ENCODE data around the gene CACNG4. TPM values are rescaled to one million over a fixed set of nuclear protein-coding genes. Genes with fewer than 3 reads are reported as not detected.
"Not testable (repeated sequence)": the region's sequence is repeated elsewhere in the genome, so short reads cannot be mapped to it uniquely, and the experiment has no call there.

CACNG4 gene
- total RNA-seq, 1 experiment from 2014 or later, result 2.4 TPM

DNA sequence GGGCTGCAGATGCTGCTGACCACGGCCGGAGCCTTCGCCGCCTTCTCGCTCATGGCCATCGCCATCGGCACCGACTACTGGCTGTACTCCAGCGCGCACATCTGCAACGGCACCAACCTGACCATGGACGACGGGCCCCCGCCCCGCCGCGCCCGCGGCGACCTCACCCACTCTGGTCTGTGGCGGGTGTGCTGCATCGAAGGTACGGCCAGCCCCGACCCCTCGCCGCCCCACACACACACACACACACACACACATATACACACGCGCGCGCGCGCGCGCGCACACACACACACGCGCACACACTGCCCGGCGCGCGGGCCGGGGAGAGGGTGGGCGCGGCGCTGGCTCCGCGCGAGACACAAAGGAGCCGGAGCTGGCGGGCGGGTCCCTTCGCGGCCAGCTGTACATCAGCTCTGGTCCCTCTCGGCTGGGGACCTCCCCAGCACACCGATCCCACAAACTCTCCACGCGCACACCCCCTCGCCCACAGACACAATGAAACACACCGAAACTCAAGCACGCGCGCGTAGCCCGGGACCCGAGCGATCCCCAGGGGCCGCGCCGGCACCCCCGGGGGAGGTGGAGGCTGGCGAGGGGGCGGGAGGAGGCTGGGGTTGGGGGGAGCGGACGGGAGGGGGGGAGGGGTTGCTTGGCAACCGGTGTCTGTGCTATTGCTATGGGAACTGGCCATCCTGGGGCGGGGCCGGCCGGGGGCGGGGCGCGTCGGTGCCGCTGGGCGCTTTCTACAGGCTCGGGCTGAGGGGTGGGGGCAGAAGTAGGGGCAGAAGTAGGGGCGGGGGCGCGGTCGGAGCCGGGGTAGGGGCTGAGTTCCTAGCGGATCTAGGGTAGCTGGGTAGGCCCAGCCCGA is 658 bp downstream of the CACNG4 start:
- no peak for DNase-seq (ENCODE audit: low spot score)

DNA sequence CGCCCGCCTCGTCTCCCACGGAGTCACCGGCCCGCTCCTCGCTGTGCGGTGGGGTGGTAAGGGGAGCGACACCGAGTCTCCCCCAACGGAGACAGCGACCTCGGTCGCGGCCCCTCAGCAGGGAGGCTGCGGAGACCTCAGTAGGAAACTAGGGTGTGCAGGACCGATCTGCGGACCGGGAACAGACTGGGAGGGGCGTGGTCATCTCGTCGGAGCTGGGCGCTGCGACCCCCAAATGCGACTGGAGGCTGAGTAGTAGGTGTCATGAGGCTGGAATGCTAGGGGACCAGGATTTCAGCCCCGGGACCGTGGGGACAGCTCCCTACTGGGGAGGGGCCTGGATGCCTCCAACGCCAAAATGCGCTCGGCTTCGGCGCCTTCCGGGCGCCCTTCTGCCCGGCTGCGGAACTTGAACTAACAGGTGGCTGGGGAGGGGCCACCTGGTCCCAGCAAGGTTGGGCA is 1.3 kb downstream of the CACNG4 start:
- no peak for DNase-seq (ENCODE audit: low spot score)

DNA sequence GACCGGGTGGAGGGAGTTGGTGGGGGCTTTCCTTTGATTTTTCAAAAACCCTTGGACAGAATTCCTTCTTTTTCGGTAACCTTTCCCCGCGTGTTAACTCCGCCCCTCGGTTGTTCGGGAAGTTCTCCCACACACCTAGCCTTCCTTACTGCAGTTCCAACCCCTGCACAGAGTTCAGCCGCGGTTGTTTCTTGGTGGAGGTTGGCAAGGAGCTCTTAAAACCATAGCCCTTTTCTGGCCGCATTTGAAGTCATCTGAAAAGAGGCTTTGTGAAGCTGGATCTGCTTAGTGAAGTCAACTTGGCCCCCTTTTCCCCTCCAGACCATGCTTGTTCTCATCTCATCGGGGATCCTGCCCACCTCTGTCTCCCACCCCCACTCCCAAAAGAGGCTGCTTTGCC is 1.8 kb downstream of the CACNG4 start:
- no peak for DNase-seq (ENCODE audit: low spot score)

DNA sequence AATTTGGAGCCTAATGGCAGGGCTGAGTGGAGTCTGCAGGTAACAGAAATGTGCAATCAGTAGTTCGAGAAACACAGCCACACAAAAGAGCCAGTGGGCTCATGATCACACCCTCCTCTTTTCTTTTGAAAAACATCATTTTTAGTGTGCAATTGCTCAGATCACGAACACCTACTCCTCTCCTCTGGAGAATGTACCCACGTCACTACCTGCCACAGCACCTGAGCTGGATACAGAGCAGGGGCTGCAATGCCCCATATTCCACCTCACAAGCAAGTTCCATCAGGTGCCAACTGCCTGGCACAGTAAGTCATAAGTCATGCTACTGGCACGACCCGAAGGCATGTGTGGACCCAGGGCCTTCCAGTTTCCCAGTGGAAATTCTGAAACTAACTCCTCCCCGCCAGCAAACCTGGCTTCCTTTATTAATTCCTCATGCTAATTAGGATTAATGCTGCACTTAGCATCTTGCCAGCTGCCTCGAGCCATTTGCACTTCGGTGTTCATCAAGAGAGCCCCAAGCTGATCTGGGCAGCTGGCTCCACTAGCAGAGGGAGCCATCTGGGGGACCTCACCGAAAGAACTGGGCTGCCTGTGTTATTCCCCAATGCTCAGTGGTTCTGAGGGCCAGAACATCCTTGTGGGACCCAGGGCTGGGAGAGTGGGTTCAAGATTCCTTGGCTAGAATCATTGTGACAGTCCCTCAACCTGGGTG is 2.4 kb downstream of the CACNG4 start:
- DNase-seq (ENCODE audit: low spot score), result no peak

DNA sequence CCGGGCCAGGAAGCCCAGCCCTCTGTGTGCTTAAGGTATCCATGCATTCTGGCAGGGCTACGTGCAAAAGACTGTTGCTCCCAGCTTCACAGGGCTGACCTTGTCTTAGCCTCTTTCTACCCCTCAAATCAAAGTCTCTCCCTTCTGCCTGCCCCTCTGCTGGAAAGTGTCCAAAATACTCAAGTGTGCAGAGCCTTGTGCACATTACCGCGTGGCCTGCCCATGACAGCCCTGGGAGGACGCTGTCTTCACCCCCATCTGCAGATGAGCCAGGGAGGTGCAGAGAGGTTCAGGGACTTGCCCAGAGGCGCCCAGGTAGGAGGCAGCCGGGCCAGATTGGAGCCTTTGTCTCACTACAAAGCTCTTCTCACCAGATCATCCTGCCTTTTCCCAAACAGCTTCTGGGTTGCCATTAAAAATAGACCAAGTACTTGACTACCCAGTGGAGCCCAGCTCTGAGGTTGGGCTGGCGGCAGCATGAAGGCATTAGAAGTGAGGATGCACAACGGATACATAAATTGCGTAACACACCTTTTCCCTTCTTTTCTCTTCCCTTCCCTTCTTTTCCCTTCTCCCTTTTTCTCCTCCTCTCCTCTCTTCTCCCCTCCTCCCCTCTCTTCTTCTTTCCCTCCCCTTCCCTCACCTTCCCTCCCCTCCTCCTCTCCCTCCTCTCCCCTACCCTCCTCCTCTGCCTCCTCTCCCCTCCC is 3.5 kb downstream of the CACNG4 start:
- DNase-seq (ENCODE audit: low spot score), result no peak

DNA sequence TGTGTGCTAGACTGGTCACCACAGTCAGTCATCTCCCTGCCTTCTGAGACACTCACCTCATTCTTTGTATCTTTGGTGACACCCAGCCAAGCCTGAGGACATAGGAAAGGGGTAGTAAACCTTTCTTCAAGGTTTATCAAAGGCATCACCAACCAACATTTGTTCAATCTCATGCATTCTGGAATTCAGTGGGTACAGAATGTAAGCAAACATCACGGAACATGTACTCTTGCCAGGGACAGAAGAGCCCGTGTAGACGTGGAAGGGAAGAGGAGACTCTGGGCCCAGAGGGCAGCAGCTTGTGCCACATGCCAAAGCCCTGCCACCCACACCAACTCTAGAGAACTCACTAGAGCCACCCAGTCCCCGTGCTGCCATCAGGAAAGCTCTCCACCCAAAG is 4.4 kb downstream of the CACNG4 start:
- DNase-seq (ENCODE audit: low spot score), result no peak

DNA sequence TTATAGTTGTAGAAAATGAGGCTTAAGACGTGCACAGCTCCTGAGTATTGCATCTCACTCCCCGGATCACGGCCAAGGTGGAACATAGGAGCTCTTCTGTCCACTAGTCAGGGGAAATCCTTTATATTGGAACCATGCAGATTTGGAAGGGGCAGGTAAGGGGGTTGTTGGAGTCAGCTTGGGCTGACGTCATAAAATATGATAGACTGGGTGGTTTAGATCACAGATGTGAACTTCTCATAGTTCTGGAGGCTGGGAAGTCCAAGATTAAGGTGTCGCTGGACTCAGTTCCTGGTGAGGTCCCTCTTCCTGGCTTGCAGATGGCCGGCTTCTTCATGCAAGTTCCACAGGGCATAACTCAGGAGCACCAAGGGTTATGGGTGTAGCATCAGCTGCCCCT is 5.6 kb downstream of the CACNG4 start:
- DNase-seq (ENCODE audit: low spot score), result no peak

DNA sequence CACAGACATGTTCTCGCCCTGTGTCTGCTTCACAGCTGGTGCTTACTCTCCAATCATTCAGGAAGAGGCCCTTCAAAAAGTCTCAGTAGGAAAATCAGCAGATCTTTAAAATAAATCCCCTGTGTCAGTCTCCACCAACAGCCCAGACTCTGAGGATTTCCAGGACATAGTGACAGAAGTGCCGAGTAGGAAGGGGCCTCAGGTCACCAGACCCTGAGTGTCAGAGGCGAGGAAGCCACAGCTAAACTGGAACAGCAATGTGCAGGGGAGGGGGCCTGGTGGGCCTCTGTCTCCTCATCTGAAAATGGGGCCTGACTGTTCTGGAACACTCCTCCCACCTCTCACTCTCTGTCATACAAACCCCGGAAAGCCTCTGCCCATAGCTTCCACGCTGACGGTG is 6.3 kb downstream of the CACNG4 start:
- DNase-seq (ENCODE audit: low spot score), result no peak

DNA sequence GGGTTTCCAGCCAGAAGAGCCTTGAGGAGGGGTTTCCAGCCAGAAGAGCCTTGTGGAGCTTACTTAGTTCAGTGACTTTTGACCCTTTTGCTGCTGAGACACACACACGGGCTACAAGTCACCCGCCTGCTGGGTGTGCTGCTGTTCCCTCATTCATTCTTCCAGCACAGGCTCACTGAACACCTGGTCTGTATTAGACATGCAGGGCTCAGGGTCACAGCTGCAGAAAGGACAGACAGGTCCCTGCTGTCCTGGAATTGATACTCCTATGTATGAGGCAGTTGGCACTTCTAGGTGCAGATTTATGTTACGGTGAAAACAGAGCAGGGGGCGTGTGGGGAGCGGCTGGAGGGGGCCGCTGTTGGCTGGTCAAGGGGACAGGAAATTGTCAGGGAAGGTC is 6.8 kb downstream of the CACNG4 start:
- DNase-seq (ENCODE audit: low spot score), result no peak

DNA sequence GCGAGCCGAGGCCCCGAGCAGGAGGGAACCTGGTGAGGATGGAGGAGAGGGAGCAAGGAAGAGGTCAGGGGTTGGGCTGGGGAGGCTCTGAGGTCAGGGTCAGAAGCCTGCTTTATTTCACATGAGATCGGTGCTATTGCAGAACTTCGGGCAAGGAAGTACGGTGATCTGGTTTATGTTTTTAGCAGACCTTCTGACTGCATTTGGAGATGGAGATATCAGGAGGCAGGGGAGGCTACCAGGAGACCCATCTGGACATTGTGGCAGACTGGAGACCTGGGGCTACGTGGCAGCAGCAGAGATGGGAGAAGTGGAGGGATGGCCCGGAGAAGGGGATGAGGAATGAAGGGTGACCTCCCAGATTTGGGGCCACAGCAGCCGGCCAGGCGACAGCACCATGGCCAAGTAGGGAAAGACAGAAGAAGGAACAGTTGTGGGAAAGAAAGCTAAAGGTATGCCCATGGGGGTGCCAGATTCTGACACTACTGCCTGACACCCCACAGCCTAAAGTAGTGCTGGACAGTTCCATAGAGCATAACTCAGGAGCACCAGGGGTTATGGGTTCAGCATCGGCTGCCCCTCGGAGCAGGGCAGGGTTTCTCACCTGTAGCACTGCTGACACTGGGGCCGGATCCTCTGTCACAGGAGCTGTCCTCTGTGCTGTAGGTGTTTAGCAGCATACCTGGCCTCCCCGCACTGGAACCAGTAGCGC is 7.4 kb downstream of the CACNG4 start:
- DNase-seq (ENCODE audit: low spot score), result no peak

DNA sequence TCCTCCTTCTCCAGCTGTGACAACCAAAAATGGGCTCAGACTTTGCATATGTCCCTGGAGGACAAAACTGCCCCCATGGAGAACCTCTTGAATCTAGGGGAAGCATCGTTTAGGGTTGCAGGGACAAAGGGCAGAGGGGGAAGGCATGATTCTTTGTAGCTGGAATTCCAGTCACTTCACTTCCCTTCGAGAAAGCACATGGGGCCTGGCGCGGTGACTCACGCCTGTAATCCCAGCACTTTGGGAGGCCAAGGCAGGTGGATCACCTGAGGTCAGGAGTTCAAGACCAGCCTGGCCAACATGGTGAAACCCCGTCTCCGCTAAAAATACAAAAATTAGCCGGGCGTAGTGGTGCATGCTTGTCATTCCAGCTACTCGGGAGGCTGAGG is 7.9 kb downstream of the CACNG4 start:
- not testable (repeated sequence) for DNase-seq (ENCODE audit: low spot score)

DNA sequence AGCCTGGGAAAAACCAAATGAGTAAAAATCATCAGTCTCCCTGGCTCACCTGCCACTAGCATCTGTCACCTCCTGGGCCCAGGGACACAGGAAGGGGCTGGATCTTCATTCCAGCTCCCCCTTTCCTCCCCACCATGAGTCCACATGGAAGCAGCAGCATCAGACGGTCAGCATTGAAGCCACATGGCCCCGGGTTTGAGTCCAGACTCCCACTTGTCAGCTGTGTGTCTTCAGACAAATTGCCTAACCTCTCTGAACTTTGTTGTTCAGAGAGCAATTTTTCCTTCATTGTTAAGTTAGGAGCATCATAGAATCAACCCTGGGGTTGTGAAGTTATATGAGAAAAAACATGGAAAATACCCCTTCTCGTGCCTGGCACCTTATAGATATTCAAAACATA is 10.7 kb downstream of the CACNG4 start:
- no peak for DNase-seq (ENCODE audit: low spot score)

DNA sequence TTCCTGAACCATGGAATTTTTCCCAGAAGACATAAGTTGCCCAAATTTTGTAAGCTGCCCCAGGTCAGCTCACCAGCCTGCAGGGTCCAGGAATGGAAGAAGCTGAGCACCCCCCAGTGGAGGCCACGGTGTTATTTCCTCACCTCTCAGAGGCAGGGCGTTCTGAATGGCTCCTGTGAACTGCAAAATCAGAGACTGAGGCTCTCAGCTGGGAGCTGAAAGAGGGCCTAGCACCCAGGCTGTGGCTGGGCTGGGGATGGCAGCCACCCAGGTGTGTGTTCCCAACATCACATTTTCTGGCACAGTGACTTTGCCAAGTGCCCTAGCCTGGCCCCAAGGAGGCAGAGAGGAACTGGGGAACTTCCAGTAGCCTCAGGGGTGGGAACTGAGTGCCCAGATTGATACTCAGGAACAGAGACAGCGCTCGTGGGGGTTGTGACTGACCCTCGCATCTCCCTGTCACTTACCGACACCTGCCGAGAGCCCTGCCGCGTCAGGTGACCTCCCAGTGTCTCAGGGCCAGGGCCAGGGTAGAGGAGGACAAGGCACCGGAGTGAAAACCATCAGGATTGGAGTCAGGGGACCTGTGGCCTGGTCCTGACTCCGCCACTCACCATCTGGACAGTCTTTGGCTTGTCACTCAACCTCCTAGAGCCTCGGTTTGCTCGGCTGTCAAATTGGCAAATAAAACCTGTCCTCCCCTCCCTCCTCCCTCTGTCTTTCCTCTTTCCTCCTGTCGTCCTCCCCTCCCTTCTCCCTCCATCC is 11.3 kb downstream of the CACNG4 start:
- DNase-seq (ENCODE audit: low spot score), result no peak

DNA sequence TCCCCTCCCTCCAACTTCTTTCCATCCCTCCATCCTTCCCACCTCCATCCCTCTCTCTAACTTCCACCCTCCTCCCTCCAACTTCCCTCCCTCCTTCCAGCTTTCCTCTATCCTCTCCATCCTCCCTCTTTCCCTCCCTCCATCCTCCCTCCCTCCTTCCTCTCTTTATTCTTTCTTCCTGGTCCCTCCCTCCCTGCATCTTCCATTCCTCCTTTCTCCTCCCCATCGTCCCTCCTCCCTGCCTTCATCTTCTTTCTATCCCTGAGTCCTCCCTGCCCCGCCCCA is 11.8 kb downstream of the CACNG4 start:
- DNase-seq (ENCODE audit: low spot score), result no peak

DNA sequence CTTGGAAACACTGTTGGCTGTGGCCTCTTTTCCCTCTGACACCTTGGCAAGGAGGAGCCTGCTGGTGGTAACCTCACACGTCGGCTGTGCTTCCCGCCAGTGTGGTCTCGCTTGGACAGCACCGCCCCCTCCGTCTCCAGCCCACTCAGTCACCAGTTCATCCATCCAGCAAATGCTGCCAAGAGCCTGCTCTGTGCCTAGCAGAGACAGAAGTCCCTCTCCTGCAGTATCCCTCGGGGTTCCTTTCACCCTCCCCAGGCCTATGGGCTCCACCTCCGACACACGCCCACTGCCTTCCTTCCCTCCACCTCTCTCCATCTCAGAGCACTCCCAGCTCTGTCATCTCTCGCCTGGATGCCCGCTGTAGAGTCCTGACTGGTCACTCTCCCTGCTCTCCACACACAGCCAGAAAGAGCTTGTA is 12.3 kb downstream of the CACNG4 start:
- DNase-seq (ENCODE audit: low spot score), result no peak

DNA sequence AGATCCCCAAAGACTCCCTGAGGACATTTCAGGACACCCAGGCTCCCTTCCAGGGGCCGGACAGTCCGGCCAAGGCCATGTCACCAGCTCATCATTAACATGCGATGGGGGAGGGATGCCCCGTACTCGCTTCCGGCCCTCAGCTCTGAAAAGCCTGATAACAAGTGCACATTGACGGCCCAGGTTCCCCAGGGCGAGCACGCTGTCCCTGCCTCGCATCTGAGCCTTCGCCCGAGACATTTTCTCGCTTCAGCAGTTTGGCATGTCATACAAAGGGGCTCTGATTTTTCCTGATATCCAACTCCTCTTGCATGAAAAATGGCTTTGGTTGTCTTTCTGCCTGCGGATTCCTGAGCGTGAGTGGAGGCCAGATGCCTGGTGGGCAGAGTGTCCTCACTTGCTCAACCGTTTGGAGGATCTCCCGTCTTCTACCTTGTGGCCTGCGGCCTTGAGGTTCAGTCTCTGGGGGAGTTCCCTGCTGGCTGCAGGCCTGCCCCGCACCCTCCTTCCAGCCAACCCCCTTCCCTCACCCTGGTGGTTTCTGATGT is 14.1 kb downstream of the CACNG4 start:
- no peak for DNase-seq (ENCODE audit: low spot score)

DNA sequence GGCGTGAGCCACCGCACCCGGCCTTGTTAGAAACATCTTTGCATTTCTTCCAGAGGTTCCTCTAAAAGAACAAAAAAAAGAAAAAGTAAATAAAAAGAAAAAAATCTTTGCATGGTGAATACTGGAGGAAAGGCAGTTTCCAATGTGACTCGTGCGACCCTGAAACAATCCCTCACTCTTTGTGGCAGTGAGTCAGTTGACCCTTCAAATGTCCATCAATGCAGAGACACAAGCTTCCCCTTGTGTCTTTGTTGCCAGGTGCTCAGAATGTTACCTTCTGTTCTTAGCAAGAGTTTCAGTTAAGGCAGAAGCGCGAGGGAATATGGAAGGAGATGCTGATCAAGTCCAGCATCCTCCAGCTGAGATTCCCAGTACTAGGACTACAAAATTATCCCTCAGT is 16.4 kb downstream of the CACNG4 start:
- DNase-seq (ENCODE audit: low spot score), result no peak

DNA sequence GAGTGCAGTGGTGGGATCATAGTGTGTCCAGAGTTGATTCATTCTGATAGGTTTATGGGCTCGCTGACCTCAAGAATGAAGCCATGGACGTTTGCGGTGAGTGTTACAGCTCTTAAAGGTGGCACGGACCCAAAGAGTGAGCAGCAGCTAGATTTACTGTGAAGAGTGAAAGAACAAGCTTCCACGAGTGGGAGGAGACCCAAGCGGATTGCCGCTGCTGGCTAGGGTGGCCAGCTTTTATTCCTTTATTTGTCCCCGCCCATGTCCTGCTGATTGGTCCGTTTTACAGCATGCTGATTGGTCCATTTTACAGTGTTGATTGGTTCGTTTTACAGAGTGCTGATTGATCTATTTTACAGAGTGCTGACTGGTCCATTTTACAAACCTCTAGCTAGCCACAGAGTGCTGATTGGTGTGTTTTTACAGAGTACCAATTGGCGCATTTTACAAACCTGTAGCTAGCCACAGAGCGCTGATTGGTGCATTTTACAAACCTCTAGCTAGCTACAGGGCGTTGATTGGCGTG is 17.5 kb downstream of the CACNG4 start:
- DNase-seq (ENCODE audit: low spot score), result peak; percentile 89

DNA sequence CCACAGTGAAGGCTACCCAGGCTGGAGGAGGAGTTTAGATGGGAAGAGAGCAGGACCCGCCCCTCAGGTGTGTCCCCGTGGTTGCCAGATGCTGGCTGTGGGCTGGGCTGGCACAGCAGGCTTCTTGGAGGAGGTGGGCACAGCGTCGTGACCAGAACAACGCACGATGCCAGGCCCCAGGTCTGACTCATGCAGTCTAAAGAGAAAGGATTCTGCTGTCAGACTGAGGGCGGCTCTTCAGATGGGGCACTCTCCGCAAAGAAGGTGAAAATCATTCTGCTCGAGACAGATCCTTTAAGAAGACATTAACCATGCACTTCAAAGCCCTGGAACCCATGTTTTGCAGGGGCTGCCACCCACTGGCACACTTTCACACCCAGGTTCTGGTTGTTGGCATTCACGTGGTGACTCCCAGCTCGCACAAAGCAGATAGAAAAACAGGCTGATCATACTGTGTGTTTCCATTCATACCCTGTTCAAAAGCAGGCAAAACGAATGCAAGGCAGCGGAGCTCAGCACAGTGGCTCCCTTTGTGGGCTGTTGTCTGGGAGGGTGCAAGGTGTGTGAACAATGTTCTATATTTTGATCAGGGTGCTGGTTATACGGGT is 19.0 kb downstream of the CACNG4 start:
- peak; percentile 38 for DNase-seq (ENCODE audit: low spot score)

DNA sequence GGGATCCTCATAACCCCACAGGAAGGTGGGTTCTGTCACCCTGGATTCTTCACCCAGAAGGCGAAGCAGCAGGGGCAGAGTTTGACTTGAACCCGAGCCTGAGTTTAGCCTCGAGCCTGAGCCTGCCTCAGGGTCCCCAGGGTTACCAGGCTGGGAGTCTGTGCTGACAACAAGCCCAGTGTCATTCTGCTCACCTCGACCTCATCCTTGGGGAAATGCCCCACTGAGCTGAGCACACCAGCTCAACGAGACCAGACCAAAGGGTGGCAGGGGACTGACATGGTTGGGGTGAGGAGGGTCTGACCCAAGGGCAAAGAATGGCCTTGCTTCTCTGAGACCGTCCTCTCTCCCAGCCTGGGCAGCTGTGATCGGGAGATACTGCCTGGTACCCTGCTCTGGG is 20.2 kb downstream of the CACNG4 start:
- no peak for DNase-seq (ENCODE audit: low spot score)

Data from H4 (cell line).